ENCODE measurements around the gene CALY.

The CALY gene

GRCh38 chr10:133342942-133343341 is 6.2 kb upstream of the CALY start:
- TF ChIP-seq CTCF (IDR thresholded peaks at IDR 0.05; ENCODE audit: borderline replicate concordance, insufficient read depth, low read depth, low read length) = no peak
- no peak overlapping the region for H3K4me3 ChIP-seq (ENCODE audit: low read depth, low read length)

GRCh38 chr10:133341983-133342382 is 5.3 kb upstream of the CALY start:
- TF ChIP-seq CTCF (IDR thresholded peaks at IDR 0.05; ENCODE audit: borderline replicate concordance, insufficient read depth, low read depth, low read length) = no peak
- no peak overlapping the region for H3K4me3 ChIP-seq (ENCODE audit: low read depth, low read length)

- H3K4me3 ChIP-seq (ENCODE audit: low read depth, low read length) = no peak overlapping the region
- TF ChIP-seq CTCF (IDR thresholded peaks at IDR 0.05; ENCODE audit: borderline replicate concordance, insufficient read depth, low read depth, low read length) = no peak
Measured at GRCh38 chr10:133339708-133340380, 3.1 kb upstream of the CALY start.

- H3K4me3 ChIP-seq (ENCODE audit: low read depth, low read length) = no peak overlapping the region
- TF ChIP-seq CTCF (IDR thresholded peaks at IDR 0.05; ENCODE audit: borderline replicate concordance, insufficient read depth, low read depth, low read length) = no peak
Measured at GRCh38 chr10:133338080-133339071, 1.7 kb upstream of the CALY start.

GRCh38 chr10:133337370-133337725 is 652 bp upstream of the CALY start:
- TF ChIP-seq CTCF (IDR thresholded peaks at IDR 0.05; ENCODE audit: borderline replicate concordance, insufficient read depth, low read depth, low read length) = no peak
- no peak overlapping the region for H3K4me3 ChIP-seq (ENCODE audit: low read depth, low read length)

GRCh38 chr10:133336118-133336576 is 549 bp downstream of the CALY start:
- no peak for TF ChIP-seq CTCF (IDR thresholded peaks at IDR 0.05; ENCODE audit: borderline replicate concordance, insufficient read depth, low read depth, low read length)
- H3K4me3 ChIP-seq (ENCODE audit: low read depth, low read length) = no peak overlapping the region

Data from GM12875 (cell line).